GM18517 (cell line): ENCODE results near the gene PLIN5.

Experiments used
- ATAC-seq: cut with Tn5 transposase; IDR thresholded peaks from one replicate; pipeline ENCODE4 v1.9.1; 2021; ENCODE audit warnings: mild to moderate bottlenecking, moderate library complexity; ENCODE audit not compliant: unreplicated experiment

PLIN5 gene

DNA sequence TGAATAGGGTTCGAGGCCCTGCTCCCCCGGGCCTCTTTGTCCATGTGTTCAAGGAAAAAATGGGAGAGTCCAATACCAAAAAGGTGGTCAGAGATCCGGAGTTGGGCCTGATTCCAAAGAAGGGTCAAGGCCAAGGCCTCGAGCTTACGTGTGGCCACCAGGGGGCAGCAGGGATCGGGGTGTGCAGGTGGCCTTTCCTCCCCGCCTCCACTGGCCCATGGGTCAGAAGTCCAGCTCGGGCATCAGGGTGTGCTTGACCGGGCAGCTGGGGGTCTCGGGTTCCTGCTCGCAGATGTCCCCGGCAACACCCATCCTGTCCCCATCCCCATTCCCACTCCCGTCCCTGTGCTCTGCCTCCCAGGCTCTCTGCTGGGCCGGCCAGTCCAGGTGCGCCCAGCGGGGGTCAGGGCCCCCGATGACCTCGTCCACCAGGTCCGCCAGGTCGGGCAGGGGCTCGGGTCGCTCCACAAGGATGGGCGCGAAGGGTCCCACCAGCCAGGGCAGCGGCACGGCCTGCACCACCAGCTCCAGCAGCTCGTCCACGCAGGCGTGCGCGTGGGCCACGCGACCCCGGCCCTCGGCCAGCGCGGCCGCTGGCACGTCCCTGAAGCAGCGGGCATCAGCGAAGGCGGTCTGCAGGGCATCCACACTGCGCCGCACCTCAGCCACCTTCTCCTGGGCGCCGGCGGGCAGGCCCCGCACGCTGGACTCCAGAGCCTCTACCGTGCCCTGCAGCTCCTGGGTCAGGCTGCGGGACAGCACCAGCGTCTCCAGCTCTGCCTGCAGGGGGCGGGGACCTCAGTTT is 11.5 kb downstream of the PLIN5 start:
- no peak for ATAC-seq

DNA sequence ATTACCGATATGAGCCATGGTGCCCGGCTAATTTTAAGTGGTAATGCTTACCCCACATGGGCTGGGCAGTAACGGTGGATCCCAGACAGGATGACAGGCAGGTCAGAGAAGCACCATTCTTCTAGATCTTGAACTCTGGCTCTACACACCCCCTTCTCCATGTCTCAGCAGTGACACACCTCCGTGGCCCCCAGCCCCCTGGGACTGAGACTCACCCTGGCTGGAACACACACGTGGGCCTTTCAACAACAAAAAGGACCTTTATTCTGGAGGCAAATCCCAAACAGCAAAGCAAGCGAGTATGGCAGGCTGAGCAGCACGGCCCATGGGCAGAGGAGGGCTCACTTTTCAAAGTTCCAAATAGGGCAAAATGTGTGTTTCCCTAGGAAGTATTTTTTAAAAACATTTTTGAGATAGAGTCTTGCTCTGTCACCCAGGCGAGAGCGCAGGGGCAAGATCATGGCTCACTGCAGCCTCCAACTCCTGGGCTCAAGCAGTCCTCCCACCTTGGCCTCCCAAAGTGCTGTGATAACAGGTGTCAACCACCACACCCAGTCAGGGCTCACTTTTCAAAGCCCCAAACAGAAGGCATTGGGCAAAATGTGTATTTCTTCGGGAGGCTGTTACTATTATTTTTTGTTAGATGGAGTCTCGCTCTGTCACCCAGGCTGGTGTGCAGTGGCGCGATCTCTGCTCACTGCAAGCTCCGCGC is 12.6 kb downstream of the PLIN5 start:
- no peak for ATAC-seq

DNA sequence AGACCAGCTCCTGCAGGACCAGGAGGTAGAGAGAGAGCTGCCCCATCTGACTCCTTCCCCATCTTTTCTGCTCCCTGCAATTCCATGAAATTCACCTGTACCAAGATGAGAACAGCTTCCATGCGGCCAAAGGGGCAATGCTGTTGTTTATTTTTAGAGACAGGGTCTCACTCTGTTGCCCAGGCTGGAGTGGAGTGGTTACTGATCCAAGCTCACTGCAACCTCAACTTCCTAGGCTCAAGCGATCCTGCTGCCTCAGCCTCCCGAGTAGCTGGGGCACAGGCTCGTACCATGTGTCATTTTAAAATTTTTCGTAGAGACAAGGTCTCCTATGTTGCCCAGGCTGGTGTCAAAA is 13.2 kb downstream of the PLIN5 start:
- ATAC-seq = no peak

DNA sequence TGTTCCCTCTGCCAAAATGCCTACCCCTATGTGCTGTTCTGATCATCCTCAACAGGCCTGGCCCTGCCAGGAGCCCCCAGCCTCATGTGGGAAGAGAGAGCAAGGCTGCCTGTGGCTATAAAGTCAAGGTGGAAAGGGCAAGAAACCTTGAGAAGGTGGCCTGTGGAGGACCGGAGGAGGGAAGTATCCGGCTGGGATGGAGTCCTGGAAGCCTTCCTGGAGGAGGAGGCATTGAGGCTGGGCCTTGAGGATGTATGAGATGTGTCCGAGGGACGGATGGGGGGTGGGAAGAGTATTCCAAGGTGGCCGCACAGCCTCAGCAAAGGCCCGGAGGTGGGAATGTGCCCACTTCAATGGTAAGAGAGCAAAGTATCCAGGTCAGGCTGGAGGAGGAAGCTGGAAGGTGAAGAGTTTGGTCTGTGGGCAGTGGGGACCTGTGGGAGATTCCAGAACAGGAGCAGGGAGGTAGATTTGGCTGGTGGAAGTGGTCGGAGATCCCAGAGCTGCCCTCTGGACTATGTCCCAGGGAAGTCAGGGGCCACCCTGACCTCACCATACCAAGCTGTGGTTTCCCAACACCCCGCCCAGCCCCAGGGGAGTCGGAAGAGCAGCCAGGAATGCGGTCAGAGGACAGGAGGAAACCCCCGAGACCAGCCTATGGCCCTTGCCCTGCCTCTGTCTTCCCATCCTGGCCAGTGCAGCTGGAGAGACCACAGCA is 13.7 kb downstream of the PLIN5 start:
- ATAC-seq = no peak

DNA sequence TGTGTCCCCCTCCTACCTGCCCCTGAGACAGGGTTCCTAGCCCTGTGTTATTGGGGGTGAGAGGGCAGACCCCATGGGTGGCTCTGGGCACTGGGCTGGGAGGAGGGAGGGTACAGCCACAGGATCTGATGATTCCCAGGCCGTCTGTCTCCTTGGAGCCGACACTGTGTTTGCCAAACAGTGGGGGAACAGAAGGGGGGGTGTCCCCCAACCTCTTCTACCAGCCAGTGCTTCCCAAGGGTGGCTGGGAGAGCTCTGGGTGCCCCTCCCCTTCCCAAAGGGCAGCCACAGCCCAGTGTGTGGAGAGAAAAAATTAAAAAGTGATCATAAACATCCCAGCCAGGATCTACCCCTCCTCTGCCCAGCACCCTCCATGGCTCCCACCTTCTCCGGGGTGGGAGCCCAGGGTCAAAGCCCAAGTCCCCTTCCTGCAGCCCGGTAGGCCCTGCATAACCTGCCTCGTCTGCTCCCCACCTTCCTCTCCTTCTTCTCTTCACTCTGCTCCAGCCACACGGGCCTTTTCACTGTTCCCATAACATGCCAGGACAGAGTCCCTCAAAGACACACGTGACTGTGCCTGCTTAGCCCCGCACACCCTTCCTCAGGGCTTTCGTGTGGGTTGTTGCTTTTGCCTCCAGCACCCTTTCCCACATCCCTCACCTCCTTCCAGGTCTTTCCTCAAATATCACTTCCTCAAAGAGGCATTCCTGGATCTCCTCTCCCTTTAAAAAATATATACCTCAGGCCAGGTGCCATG is 15.3 kb downstream of the PLIN5 start:
- ATAC-seq = no peak

DNA sequence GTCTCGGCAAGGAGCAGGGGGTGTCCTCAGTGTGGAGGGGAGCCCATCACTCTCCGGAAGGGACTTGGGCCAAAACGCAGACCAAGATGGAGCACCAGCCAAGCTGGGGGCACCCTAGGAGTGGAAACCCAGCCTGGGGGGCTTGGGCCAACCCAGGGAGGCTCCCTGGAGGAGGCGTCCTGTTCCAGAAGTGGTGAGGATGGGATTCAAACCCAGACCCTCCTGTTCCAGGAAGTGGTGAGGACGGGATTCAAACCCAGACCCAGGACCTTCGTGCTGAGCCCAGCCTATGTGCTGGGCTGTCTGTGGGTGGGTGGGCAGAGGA is 15.9 kb downstream of the PLIN5 start:
- ATAC-seq = no peak

DNA sequence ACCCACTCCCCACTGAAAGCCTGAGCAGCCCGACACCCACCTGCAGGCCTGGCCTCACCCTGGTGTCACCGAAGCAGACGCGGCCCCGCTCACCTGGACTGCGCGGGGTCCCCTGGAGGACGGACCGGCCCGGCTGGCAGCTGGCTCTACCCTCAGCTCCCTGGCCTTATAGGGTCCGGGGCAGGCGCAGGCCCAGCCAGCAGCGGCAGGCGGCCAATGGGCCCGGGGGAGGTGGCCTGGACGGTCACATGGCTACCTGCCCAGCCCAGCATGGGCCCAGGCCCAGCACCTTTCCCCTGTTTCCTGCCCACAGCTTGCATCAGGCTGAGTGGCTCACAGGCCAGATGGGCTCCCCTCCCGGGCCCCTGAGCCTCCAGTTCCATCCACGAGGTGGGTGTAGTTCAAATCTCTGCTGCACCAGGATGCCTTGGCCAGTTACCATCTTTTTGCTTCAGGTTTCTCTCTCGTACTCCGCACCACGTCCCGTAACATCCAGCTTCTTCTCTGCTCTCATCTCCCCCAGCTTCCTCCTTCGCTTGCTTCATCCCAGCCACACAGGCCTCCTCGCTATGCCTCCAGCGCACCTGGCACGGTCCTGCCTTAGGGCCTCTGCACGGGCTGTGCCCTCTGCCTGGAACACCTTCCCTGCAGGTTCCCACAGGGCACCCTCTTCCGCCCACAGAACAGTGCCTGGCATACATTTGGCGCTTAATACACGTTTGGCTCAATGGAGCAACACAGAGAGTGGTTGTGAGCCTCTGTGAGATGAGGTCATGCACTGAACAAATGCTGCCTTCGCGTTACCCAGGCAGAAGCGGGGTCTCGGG is 16.5 kb downstream of the PLIN5 start, which contains the start of gene PLIN4:
Gene PLIN4, minus strand, starts transcription at position 142 of the 827 bp plus-strand sequence. CDS start 214 bp downstream, outside the sequence.
- no peak for ATAC-seq

DNA sequence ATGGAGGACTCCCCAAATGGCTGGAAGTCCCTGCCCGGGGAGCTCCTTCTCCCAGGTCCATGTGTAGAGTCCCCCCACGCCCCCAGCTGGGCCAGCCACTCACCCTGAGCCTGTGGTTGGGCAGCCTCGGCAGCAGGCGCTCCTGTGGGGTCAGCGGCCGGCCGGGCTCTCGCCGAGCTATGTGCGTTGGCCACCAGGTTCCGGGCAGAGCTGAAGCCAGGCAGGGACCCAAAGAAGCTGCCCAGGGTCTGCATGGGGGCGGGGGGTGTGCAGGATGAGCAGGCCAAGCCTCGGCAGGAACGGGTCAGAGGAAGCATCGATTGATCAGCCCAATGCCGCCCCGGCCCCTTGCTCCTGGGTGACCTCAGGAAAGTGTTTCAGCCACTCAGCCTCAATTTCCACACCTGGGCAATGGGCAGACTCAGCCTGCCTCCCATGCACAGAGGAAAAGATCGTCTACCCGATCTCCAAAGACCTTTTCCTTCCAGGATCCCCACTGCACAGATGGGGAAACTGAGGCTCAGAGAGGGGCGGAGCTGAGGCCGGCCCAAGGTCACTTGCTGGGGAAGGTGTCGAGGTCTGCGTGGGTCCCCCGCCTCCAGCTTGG is 17.5 kb downstream of the PLIN5 start:
- no peak for ATAC-seq

DNA sequence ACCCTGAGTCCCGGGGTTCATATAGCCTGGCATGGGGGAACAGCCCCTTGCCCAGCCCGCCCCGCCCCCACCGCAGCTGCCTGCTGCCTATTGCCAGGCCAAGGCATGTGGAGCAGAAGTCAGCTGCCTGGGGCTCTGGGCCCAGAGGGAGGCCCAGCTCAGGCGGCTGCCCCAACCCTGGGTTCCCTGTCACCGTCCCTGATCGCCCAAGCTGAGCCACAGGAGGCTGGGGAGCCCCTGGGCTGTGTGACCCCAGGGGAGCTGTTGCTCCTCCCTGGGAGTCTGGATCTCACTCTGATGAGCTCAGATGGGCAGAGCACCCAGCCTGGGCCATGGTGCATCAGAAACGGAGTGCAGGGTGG is 18.1 kb downstream of the PLIN5 start:
- no peak for ATAC-seq

DNA sequence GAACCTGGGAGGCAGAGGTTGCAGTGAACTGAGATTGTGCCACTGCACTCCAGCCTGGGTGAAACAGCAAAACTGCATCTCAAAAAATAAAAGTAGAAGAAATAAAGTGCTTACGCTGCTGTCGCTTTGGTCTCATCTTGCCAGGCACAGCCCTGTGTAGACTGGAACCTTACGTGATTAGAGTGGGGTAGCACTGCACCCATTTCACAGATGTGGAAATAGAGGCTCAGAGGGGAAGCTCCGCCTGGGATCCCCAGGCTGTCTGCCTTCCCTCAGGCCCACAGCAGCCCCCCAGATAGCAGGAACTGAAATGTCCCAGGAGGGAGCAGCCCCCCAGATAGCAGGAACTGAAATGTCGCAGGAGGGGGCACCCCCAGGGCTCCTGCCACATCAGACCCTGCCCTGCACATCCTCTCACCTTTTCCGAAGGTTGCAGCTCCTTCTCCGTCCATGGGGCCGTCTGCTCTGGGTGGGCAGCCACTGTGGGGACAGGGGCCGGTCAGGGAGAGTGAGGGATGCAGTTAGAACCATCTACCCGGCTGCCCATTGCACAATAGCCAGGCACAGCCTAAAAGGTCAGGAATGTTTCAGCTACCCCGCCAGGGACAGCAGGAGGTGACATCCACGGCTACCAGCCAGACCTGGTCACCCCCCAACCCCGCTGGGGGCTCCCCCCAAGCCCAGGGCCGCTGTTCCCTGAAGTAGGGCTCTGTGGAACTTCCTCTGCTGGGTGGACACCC is 18.7 kb downstream of the PLIN5 start:
- no peak for ATAC-seq

DNA sequence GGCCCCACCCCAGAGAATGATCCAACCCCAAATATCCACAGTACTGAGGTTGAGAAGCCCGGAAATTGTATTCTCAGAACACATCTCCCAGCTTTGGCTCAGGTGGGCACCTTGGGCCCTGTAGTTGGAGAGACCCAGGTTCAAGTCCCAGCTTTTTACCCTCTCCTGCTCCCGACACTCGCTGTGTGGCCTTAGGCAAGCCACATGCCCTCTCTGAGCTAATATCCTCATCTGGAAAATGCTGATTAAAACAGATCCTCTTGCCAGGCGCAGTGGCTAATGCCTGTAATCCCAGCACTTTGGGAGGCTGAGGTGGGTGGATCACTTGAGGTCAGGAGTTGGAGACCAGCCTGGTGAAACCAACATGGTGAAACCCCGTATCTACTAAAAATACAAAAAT is 19.3 kb downstream of the PLIN5 start:
- ATAC-seq = no peak

DNA sequence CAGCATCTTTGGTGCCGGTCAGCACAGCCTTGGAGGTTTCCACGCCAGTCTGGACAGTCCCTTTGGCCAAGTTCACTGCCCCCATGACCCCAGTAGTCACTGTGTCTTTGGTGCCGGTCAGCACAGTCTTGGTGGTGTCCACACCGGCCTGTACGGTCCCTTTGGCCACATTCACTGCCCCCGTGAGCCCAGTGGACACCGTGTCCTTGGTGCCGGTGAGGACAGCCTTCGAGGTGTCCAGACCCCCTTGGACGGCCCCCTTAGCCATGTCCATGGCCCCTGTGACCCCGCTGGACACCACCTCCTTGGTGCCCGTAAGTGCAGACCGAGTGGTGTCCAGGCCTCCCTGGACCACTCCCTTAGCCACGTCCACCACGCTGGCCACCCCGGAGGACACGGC is 21.8 kb downstream of the PLIN5 start:
- ATAC-seq = no peak

DNA sequence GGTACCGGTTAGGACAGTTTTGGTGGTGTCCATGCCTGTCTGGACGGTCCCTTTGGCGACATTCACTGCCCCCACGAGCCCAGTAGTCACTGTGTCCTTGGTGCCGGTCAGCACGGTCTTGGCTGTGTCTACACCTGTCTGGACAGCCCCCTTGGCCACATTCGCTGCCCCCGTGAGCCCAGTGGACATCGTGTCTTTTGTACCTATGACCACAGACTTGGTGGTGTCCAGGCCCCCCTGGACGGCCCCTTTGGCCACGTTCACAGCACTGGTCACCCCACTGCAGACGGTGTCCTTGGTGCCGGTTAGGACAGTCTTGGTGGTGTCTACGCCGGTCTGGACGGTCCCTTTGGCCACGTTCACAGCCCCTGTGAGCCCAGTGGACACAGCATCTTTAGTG is 23.0 kb downstream of the PLIN5 start:
- no peak for ATAC-seq

DNA sequence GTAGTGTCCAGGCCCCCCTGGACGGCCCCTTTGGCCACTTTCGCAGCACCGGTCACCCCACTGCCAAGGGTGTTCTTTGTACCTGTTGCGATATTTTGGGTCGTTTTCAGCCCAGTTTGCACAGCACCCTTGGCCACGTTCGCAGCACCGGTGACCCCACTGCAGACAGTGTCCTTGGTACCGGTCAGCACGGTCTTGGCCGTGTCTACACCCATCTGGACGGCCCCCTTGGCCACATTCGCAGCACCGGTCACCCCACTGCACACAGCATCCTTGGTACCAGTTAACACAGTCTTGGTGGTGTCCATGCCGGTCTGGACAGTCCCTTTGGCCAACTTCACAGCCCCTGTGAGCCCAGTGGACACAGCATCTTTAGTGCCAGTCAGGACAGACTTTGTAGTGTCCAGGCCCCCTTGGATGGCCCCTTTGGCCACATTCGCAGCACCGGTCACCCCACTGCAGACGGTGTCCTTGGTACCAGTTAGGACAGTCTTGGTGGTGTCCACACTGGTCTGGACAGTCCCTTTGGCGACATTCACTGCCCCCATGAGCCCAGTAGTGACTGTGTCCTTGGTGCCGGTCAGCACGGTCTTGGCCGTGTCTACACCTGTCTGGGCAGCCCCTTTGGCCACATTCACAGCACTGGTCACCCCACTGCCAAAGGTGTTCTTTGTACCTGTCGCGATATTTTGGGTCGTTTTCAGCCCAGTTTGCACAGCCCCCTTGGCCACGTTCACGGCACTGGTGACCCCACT is 23.5 kb downstream of the PLIN5 start:
- no peak for ATAC-seq

DNA sequence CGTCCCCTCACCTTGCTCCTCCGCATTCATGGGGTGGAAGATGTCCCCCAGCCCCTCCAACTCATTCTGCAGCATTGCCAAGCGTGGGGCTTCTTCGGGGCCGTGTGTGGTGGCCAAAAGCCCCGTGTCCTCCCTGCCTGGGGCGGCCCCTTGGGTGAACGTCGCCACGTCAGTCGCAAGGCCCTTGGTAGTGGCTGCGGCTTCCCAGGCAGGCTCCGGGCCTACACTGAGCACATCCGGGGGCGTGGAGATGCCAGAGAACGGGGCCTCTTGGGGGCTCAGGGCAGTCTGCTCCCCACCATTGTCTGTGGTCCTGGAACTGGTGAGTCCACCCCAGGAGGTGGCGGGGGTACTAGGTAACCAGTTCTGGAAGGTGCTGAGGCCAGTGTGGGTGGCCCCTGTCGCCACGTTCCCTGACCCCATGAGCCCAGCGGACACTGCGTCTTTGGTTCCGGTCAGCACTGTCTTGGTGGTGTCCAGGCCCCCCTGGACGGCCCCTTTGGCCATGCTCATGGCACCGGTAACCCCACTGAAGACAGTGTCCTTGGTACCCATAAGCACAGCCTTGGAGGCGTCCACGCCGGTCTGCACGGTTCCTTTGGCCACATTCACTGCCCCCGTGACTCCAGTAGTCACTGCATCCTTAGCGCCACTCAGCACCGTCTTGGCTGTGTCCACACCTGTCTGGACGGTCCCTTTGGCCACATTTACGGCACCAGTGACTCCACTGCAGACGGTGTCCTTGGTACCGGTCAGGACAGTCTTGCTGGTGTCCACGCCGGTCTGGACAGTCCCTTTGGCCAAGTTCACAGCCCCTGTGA is 24.4 kb downstream of the PLIN5 start:
- ATAC-seq = no peak

DNA sequence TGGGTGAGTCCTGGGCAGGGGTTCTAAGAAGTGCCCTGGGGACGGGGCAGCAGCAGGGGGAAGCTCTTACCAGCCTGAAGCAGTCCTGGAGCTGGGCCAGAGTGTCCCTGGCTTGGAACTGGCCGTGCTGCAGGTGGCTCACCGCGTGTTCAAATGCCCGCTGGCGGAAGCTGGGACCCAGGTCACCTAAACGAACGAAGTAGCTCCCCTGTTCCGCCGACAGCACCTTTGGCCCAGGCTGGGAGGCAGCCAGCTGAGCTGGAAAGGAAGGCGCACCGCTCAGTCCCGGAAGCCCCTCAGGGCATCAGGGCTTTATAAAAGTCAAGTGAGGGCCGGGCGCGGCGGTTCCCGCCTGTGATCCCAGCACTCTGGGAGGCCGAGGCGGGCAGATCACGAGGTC is 26.3 kb downstream of the PLIN5 start:
- ATAC-seq = no peak

DNA sequence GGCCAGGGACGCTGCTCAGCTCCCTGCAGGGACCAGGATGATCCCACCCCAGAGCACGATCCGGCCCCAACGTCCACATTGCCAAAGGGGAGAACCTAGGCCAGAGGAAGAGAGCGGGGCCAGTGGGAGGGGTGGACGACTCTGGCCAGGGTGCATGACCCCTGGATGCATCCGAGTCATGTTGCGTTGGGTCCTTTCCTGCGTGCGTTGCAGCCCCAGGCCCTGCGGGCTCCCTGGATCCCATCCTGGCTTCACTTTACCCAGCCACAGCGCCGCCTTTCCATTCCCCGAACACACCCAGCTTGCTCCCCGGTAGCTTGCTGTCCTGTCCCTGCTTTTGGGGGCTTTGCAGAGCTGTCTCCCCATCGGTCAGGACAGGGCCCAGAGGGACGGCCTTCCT is 27.2 kb downstream of the PLIN5 start:
- no peak for ATAC-seq

DNA sequence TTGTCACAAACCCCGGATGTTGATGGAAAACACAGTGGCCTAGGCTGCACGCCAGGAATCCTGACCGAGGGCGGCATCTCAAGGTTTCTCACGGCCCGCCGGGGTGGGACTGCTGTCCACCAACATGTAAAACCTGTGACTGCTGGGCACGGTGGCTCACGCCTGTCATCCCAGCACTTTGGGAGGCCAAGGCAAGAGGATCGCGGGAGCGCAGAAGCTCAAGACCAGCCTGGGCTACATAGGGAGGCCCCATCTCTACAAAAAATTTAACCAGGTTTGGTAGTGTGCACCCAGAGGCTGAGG is 27.9 kb downstream of the PLIN5 start:
- ATAC-seq = no peak
